Loucy (cell line): ENCODE results near the gene KCNA3.

Source experiments
- CTCF ChIP-seq: fragments of 200-600 bp; sonication (generic); conservative IDR thresholded peaks from 2 replicates; pipeline ENCODE4 v1.5.1; 2014; ENCODE audit warnings: mild to moderate bottlenecking, antibody characterized with exemption, low read length
- EZH2phosphoT487 ChIP-seq: fragments of 200-600 bp; IDR thresholded peaks from 2 replicates; pipeline ENCODE4 v1.6.1; 2018; ENCODE audit warnings: antibody characterized with exemption, mild to moderate bottlenecking, moderate library complexity, borderline replicate concordance

GRCh38 chr1:110633646-110634030 is 41.1 kb downstream of the KCNA3 start:
- TF ChIP-seq CTCF = no peak
- TF ChIP-seq EZH2phosphoT487 = no peak
